Cardiac septum (tissue), 1 donor: ENCODE data around the gene TCL1A. TPM values are rescaled to one million over a fixed set of nuclear protein-coding genes. Genes with fewer than 3 reads are reported as not detected.

Experiments used
- DNase-seq: peaks from one replicate; pipeline ENCODE4 v3.0.0-alpha.2; 2020; ENCODE audit warnings: low spot score
- intact Hi-C: fragments of 100-400 bp; cut with DNase I; formaldehyde crosslinking; loops from one replicate; pipeline ENCODE4 v1.14.0; 2022
- total RNA-seq: library from RNA; stranded (reverse); fragmentation: NEBNext Ultra II Directional; extraction: Animal tissue kit (Norgen Biotek cat#: 25700); gene quantifications from one replicate; pipeline ENCODE4 v1.2.1, GENCODE V29; 2021
- donor health status: DM: no; HTN: no; CAD: no.

TCL1A gene
- total RNA-seq, 1 donor from 2014 or later: not detected

- intact Hi-C loops: no loop called here
- DNase-seq: no peak
Observed at GRCh38 chr14:95710106-95710505, 3.8 kb downstream of the TCL1A start.

GRCh38 chr14:95707327-95707726 lies 6.6 kb downstream of the TCL1A start:
- intact Hi-C loops: no loop called here

GRCh38 chr14:95705518-95705917 lies 8.4 kb downstream of the TCL1A start:
- intact Hi-C loops: no loop called here
- DNase-seq: no peak

More at GRCh38 chr14:95707327-95707726, 6.6 kb downstream of the TCL1A start:
- no peak for DNase-seq

- intact Hi-C loops: no loop called here
- no peak for DNase-seq
Observed at GRCh38 chr14:95703805-95704204, 10.1 kb downstream of the TCL1A start.

GRCh38 chr14:95703341-95703740 lies 10.6 kb downstream of the TCL1A start:
- DNase-seq: no peak
- intact Hi-C loops: no loop called here

- DNase-seq: no peak
- intact Hi-C loops: no loop called here
Observed at GRCh38 chr14:95701846-95702221, 12.1 kb downstream of the TCL1A start.

- intact Hi-C loops: no loop called here
- DNase-seq: no peak
Observed at GRCh38 chr14:95700221-95700976, 13.5 kb downstream of the TCL1A start.

GRCh38 chr14:95699412-95699811 lies 14.5 kb downstream of the TCL1A start:
- DNase-seq: no peak

GRCh38 chr14:95698287-95698686 lies 15.6 kb downstream of the TCL1A start:
- intact Hi-C loops: no loop called here
- no peak for DNase-seq

More at GRCh38 chr14:95699412-95699811, 14.5 kb downstream of the TCL1A start:
- intact Hi-C loops: no loop called here

GRCh38 chr14:95697764-95698163 lies 16.2 kb downstream of the TCL1A start:
- DNase-seq: no peak
- intact Hi-C loops: no loop called here

- DNase-seq: no peak
- intact Hi-C loops: no loop called here
Observed at GRCh38 chr14:95696741-95697140, 17.2 kb downstream of the TCL1A start.

GRCh38 chr14:95695913-95696312 lies 18.0 kb downstream of the TCL1A start:
- DNase-seq: no peak
- intact Hi-C loops: no loop called here

- DNase-seq: no peak
- intact Hi-C loops: no loop called here
Observed at GRCh38 chr14:95695051-95695450, 18.9 kb downstream of the TCL1A start.

GRCh38 chr14:95692109-95692508 lies 21.8 kb downstream of the TCL1A start:
- DNase-seq: no peak
- intact Hi-C loops: no loop called here

- DNase-seq: no peak
- intact Hi-C loops: no loop called here
Observed at GRCh38 chr14:95691591-95691990, 22.3 kb downstream of the TCL1A start.

GRCh38 chr14:95690815-95691214 lies 23.1 kb downstream of the TCL1A start:
- intact Hi-C loops: no loop called here
- no peak for DNase-seq

- intact Hi-C loops: no loop called here
- DNase-seq: no peak
Observed at GRCh38 chr14:95689441-95689840, 24.5 kb downstream of the TCL1A start.

GRCh38 chr14:95686935-95687334 lies 27.0 kb downstream of the TCL1A start:
- intact Hi-C loops: no loop called here
- DNase-seq: no peak

GRCh38 chr14:95685978-95686922 lies 27.7 kb downstream of the TCL1A start, which contains the start of gene TCL1B:
TSS of gene TCL1B (plus strand) at chr14:95686426. CDS start at chr14:95686468, 42 bp downstream.
- no peak for DNase-seq
- intact Hi-C loops: no loop called here

- DNase-seq: no peak
- intact Hi-C loops: no loop called here
Observed at GRCh38 chr14:95683793-95684192, 30.1 kb downstream of the TCL1A start.

- no peak for DNase-seq
- intact Hi-C loops: no loop called here
Observed at GRCh38 chr14:95681153-95681552, 32.8 kb downstream of the TCL1A start.
